ENCODE results near the gene MORN3.
"Not testable (repeated sequence)": the region's sequence is repeated elsewhere in the genome, so short reads cannot be mapped to it uniquely, and the experiment has no call there.

DNA sequence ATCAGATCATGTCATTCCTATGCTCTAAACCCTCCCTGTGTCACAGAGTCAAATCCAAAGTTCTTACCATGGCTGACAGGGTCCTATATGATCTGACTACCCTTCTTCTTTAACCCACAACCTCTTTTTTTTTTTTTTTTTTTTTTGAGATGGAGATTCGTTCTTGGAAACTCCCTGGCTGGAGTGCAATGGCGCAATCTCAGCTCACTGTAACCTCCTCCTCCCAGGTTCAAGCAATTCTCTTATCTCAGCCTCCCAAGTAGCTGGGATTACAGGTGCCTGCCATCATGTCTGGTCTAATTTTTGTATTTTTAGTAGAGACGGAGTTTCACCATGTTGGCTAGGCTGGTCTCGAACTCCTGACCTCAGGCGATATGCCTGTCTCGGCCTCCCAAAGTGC is 2.6 kb downstream of the MORN3 start:
- TF ChIP-seq, protein P1, sequence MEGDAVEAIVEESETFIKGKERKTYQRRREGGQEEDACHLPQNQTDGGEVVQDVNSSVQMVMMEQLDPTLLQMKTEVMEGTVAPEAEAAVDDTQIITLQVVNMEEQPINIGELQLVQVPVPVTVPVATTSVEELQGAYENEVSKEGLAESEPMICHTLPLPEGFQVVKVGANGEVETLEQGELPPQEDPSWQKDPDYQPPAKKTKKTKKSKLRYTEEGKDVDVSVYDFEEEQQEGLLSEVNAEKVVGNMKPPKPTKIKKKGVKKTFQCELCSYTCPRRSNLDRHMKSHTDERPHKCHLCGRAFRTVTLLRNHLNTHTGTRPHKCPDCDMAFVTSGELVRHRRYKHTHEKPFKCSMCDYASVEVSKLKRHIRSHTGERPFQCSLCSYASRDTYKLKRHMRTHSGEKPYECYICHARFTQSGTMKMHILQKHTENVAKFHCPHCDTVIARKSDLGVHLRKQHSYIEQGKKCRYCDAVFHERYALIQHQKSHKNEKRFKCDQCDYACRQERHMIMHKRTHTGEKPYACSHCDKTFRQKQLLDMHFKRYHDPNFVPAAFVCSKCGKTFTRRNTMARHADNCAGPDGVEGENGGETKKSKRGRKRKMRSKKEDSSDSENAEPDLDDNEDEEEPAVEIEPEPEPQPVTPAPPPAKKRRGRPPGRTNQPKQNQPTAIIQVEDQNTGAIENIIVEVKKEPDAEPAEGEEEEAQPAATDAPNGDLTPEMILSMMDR (IDR thresholded peaks at IDR 0.05) = not testable (repeated sequence)
- TF ChIP-seq EZH2 (IDR thresholded peaks at IDR 0.05; ENCODE audit: borderline replicate concordance, insufficient read depth, low read depth, low read length, poor library complexity, severe bottlenecking) = not testable (repeated sequence)

All from B cell (primary cell).